Calu3 (cell line): ENCODE results near the gene NXN. TPM values are rescaled to one million over a fixed set of nuclear protein-coding genes. Genes with fewer than 3 reads are reported as not detected.
"Not testable (repeated sequence)": the region's sequence is repeated elsewhere in the genome, so short reads cannot be mapped to it uniquely, and the experiment has no call there.

ENCODE experiments used
- BruUV-seq: library from RNA; stranded (reverse); fragments of 400-500 nt; replicated peaks from 2 replicates; lab custom pipeline; 2021; lab: Mats Ljungman, UMichigan
- CTCF ChIA-PET: fragments of 300-600 bp; sonication (Branson Sonifier 250); formaldehyde crosslinking; loops from one replicate; lab custom pipeline; 2022; ENCODE audit warnings: antibody characterized with exemption; lab: Charles Lee
- DNase-seq: peaks from one replicate; pipeline ENCODE4 v3.0.0; 2022
- H3K27ac Mint-ChIP-seq: one replicate; pipeline ENCODE4 v1.8.0; 2022; ENCODE audit warnings: mixed read lengths; ENCODE audit not compliant: unreplicated experiment
- H3K27me3 Mint-ChIP-seq: one replicate; pipeline ENCODE4 v1.8.0; 2022; ENCODE audit warnings: mixed read lengths; ENCODE audit not compliant: unreplicated experiment
- H3K36me3 Mint-ChIP-seq: one replicate; pipeline ENCODE4 v1.8.0; 2022; ENCODE audit warnings: mild to moderate bottlenecking, moderate library complexity, mixed read lengths; ENCODE audit not compliant: insufficient read depth, unreplicated experiment
- H3K4me1 Mint-ChIP-seq: one replicate; pipeline ENCODE4 v1.8.0; 2022; ENCODE audit warnings: mild to moderate bottlenecking, low read depth, mixed read lengths; ENCODE audit not compliant: unreplicated experiment
- H3K4me3 Mint-ChIP-seq: one replicate; pipeline ENCODE4 v1.8.0; 2022; ENCODE audit warnings: mild to moderate bottlenecking, low read depth, moderate library complexity, mixed read lengths; ENCODE audit not compliant: unreplicated experiment
- H3K9me3 Mint-ChIP-seq: one replicate; pipeline ENCODE4 v1.8.0; 2022; ENCODE audit warnings: low read depth, mixed read lengths; ENCODE audit not compliant: unreplicated experiment
- intact Hi-C: fragments of 100-400 bp; cut with micrococcal nuclease; formaldehyde crosslinking; loops from one replicate; pipeline ENCODE4 v1.10.0; 2022; ENCODE audit not compliant: unreplicated experiment
- total RNA-seq: library from RNA; stranded (reverse); gene quantifications from 2 replicates; pipeline ENCODE4 v1.2.3, GENCODE V29; 2022
- TF ChIP-seq, protein P1 (sequence below): fragments of 200-600 bp; IDR thresholded peaks from one replicate; pipeline ENCODE4 v1.8.0; 2022; ENCODE audit warnings: antibody characterized with exemption; ENCODE audit not compliant: unreplicated experiment

The NXN gene
- total RNA-seq, 1 experiment from 2014 or later = 1.8 TPM

DNA sequence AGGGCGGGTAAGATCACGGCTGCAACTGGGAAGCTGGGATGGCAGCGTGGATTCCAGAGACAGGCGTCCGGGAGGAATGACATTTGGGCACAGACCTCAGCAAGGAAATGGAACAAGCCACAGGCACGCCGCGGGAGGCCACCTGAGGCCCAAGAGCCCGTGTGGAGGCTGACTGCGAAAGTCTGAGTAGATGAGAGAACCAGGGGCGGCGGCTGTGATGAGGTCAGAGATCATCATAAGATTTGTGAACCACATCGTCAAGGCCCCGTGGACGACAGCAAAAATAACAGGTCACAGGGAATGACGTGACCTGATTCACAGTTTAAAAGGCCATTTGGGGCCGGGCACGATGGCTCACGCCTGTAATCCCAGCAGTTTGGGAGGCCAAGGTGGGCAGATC, 149.2 kb downstream of the NXN start:
- DNase-seq = no peak
- H3K27me3 Mint-ChIP-seq = no peaks in the 10 kb centered on the region
- H3K36me3 Mint-ChIP-seq = no peaks in the 10 kb centered on the region
- TF ChIP-seq, protein P1, sequence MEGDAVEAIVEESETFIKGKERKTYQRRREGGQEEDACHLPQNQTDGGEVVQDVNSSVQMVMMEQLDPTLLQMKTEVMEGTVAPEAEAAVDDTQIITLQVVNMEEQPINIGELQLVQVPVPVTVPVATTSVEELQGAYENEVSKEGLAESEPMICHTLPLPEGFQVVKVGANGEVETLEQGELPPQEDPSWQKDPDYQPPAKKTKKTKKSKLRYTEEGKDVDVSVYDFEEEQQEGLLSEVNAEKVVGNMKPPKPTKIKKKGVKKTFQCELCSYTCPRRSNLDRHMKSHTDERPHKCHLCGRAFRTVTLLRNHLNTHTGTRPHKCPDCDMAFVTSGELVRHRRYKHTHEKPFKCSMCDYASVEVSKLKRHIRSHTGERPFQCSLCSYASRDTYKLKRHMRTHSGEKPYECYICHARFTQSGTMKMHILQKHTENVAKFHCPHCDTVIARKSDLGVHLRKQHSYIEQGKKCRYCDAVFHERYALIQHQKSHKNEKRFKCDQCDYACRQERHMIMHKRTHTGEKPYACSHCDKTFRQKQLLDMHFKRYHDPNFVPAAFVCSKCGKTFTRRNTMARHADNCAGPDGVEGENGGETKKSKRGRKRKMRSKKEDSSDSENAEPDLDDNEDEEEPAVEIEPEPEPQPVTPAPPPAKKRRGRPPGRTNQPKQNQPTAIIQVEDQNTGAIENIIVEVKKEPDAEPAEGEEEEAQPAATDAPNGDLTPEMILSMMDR = no peak
- H3K27ac Mint-ChIP-seq = no peak overlapping the region
- no peaks in the 10 kb centered on the region for H3K9me3 Mint-ChIP-seq
- no peaks in the 10 kb centered on the region for H3K4me1 Mint-ChIP-seq
- intact Hi-C loops = no loop called here
- CTCF ChIA-PET = no interaction called here
- no peak overlapping the region for H3K4me3 Mint-ChIP-seq
- no TSS peak for BruUV-seq

GRCh38 chr17:829614-830013, 150.0 kb downstream of the NXN start:
- intact Hi-C loops, H3K9me3 Mint-ChIP-seq, H3K4me3 Mint-ChIP-seq, CTCF ChIA-PET, H3K36me3 Mint-ChIP-seq, DNase-seq, H3K27ac Mint-ChIP-seq, BruUV-seq, H3K27me3 Mint-ChIP-seq, H3K4me1 Mint-ChIP-seq: not testable (repeated sequence)

GRCh38 chr17:828761-829160, 150.8 kb downstream of the NXN start:
- Mint-ChIP-seq H3K4me3 (no peak overlapping the region), H3K27ac (no peak overlapping the region), H3K27me3 (no peaks in the 10 kb centered on the region), H3K4me1 (no peaks in the 10 kb centered on the region), H3K36me3 (no peaks in the 10 kb centered on the region), H3K9me3 (no peaks in the 10 kb centered on the region)
- BruUV-seq = no TSS peak
- DNase-seq = no peak
- TF ChIP-seq, protein P1 = no peak
- intact Hi-C loops = no loop called here
- CTCF ChIA-PET = no interaction called here

DNA sequence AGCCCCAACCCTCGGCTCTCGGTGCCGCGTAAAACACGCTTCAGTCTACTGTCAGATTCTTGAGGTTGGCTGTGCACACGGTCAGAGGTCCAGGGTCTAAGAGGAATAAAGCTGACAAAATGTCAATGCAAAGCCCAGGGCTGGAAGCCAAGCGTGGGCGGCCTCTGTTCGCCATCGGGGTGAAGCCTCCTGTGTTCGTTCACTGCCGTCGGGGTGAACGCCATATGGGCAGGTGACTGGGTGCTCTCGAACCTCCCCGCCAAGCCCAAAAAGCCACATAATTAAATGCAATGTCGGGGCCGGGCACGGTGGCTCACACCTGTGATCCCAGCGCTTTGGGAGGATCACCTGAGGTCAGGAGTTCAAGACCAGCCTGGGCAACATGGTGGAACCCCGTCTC, 152.8 kb downstream of the NXN start:
- TF ChIP-seq, protein P1 = no peak
- Mint-ChIP-seq H3K36me3 (no peaks in the 10 kb centered on the region), H3K4me1 (no peaks in the 10 kb centered on the region), H3K27me3 (no peaks in the 10 kb centered on the region), H3K27ac (no peak overlapping the region), H3K9me3 (no peaks in the 10 kb centered on the region), H3K4me3 (no peak overlapping the region)
- BruUV-seq = no TSS peak
- intact Hi-C loops = no loop called here
- CTCF ChIA-PET = no interaction called here
- no peak for DNase-seq

DNA sequence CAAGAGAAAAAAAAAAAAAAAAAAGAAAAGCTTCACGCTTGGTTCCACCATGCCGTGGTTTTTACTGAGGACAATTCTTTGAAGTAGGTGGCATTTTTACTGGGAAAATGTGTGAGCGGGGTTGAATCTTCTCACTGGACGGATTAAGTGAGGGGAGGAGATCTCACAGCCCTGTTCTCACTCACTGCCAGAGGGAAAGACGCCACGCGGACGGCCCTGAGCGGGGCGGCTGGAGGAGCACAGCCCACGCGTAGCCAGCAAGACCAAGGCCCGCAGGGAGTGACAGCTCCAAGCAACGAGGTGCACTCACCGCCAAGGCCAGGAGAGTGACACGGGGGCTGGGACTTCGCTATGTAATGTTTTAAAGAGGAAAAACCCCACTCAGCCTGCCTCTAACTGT, 154.4 kb downstream of the NXN start:
- BruUV-seq = no TSS peak
- H3K27me3 Mint-ChIP-seq = no peaks in the 10 kb centered on the region
- intact Hi-C loops = no loop called here
- H3K9me3 Mint-ChIP-seq = no peaks in the 10 kb centered on the region
- TF ChIP-seq, protein P1 = no peak
- CTCF ChIA-PET = no interaction called here
- no peaks in the 10 kb centered on the region for H3K36me3 Mint-ChIP-seq
- no peak overlapping the region for H3K27ac Mint-ChIP-seq
- no peak overlapping the region for H3K4me3 Mint-ChIP-seq
- no peaks in the 10 kb centered on the region for H3K4me1 Mint-ChIP-seq
- DNase-seq = no peak
